NT2/D1 (cell line): ENCODE data around the gene TMEM184C.

Experiments used
- DNase-seq: peaks from one replicate; pipeline ENCODE4 v3.0.0-alpha.2; 2011; ENCODE audit warnings: low read depth, low spot score
- H3K27me3 ChIP-seq: 2 replicates; pipeline ENCODE4 v1.6.0; 2011; ENCODE audit warnings: mild to moderate bottlenecking; ENCODE audit not compliant: insufficient read length, insufficient read depth
- H3K36me3 ChIP-seq: 2 replicates; pipeline ENCODE4 v1.6.1; 2011; ENCODE audit warnings: mild to moderate bottlenecking, low read length, mixed read lengths; ENCODE audit not compliant: insufficient read depth, insufficient read length
- H3K4me1 ChIP-seq: 2 replicates; pipeline ENCODE4 v1.5.1; 2011; ENCODE audit not compliant: insufficient read depth, insufficient read length
- H3K4me3 ChIP-seq: 2 replicates; pipeline ENCODE4 v1.5.1; 2011; ENCODE audit warnings: low read depth; ENCODE audit not compliant: insufficient read length
- H3K9ac ChIP-seq: 2 replicates; pipeline ENCODE4 v1.6.0; 2011; ENCODE audit warnings: low read depth; ENCODE audit not compliant: insufficient read length
- H3K9me3 ChIP-seq: 2 replicates; pipeline ENCODE4 v1.5.1; 2011; ENCODE audit warnings: mild to moderate bottlenecking, low read length; ENCODE audit not compliant: insufficient read depth
- SUZ12 ChIP-seq: IDR thresholded peaks from 2 replicates; pipeline ENCODE4 v1.6.1; 2011; ENCODE audit not compliant: insufficient read length, insufficient read depth; ENCODE audit errors: extremely low read depth
- YY1 ChIP-seq: IDR thresholded peaks from 2 replicates; pipeline ENCODE4 v1.6.1; 2011; ENCODE audit not compliant: insufficient read length, insufficient read depth
- ZNF274 ChIP-seq: IDR thresholded peaks from 2 replicates; pipeline ENCODE4 v1.6.1; 2011; ENCODE audit warnings: mild to moderate bottlenecking, low read depth, low read length

TMEM184C gene

GRCh38 chr4:147635348-147635747 is 18.2 kb downstream of the TMEM184C start:
- Histone ChIP-seq H3K36me3 (peaks cover 49% of the 10 kb centered on the region), H3K4me1 (no peaks in the 10 kb centered on the region), H3K27me3 (no peaks in the 10 kb centered on the region), H3K9me3 (no peaks in the 10 kb centered on the region), H3K9ac (no peak overlapping the region), H3K4me3 (no peak overlapping the region)
- TF ChIP-seq ZNF274, result no peak
- no peak for TF ChIP-seq SUZ12
- no peak for TF ChIP-seq YY1
- no peak for DNase-seq

DNA sequence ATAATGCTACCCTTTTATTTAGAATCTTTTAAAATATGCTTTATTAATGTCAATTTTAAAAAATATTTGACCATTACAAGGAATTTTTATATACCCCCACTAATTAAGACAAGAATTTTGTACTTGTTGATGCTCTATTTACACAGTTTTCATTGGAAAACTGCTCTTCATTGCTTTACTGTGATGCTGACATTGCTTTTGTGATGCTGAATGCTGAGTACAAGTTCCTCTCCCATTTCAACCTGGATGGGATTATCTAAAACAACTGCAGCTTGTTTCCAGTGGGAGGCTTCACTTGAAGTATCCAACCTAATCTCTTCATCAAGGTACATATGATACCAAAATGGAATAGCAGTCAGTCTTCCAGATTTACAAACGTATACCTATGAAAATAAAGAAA is 21.2 kb downstream of the TMEM184C start:
- H3K4me1 ChIP-seq, result no peaks in the 10 kb centered on the region
- no peaks in the 10 kb centered on the region for H3K27me3 ChIP-seq
- no peaks in the 10 kb centered on the region for H3K9me3 ChIP-seq
- TF ChIP-seq YY1 (no peak), SUZ12 (no peak)
- no peak overlapping the region for H3K9ac ChIP-seq
- peaks cover 42% of the 10 kb centered on the region for H3K36me3 ChIP-seq
- H3K4me3 ChIP-seq, result no peak overlapping the region
- DNase-seq, result no peak

DNA sequence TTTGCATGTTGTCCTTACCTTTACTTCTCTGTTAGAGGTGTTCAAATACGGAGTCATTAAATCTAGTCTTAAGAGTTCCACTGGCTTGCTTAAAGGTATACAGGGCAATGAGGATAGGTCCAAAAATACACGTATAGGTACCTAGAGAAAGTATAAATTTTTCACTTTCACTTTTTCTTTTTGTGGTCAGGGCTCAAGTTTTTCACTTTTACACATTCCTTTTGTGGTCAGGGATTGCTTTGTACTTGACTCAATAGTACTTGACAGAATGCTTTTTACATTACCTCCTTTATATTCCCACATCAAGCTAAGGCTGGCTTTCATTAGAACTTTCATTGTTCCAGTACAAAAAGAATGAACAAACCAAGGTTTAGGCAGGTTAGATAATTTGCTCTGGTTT is 21.7 kb downstream of the TMEM184C start:
- no peak for DNase-seq

GRCh38 chr4:147639388-147639787 is 22.2 kb downstream of the TMEM184C start:
- Histone ChIP-seq H3K36me3 (peaks cover 34% of the 10 kb centered on the region), H3K9ac (no peak overlapping the region), H3K27me3 (no peaks in the 10 kb centered on the region), H3K4me3 (no peak overlapping the region), H3K9me3 (no peaks in the 10 kb centered on the region), H3K4me1 (no peaks in the 10 kb centered on the region)
- TF ChIP-seq YY1, result no peak
- TF ChIP-seq ZNF274, result no peak
- no peak for TF ChIP-seq SUZ12
- DNase-seq, result no peak

More for the DNA sequence above, 21.7 kb downstream of the TMEM184C start:
- Histone ChIP-seq H3K36me3 (peaks cover 39% of the 10 kb centered on the region), H3K4me1 (no peaks in the 10 kb centered on the region), H3K9me3 (no peaks in the 10 kb centered on the region), H3K9ac (no peak overlapping the region), H3K4me3 (no peak overlapping the region), H3K27me3 (no peaks in the 10 kb centered on the region)
- TF ChIP-seq YY1, result no peak
- no peak for TF ChIP-seq SUZ12
- no peak for TF ChIP-seq ZNF274

GRCh38 chr4:147640331-147640730 is 23.1 kb downstream of the TMEM184C start:
- Histone ChIP-seq H3K9me3 (no peaks in the 10 kb centered on the region), H3K36me3 (peaks cover 27% of the 10 kb centered on the region), H3K27me3 (no peaks in the 10 kb centered on the region), H3K9ac (no peak overlapping the region), H3K4me3 (no peak overlapping the region), H3K4me1 (no peaks in the 10 kb centered on the region)
- DNase-seq, result no peak
- TF ChIP-seq SUZ12, result no peak
- TF ChIP-seq ZNF274, result no peak
- no peak for TF ChIP-seq YY1

GRCh38 chr4:147643616-147644015 is 26.4 kb downstream of the TMEM184C start:
- Histone ChIP-seq H3K4me3 (no peak overlapping the region), H3K27me3 (no peaks in the 10 kb centered on the region), H3K9me3 (0 out of 2 replicates have a peak, but pooled peaks cover 7% of the 10 kb centered on the region), H3K9ac (no peak overlapping the region), H3K4me1 (no peaks in the 10 kb centered on the region), H3K36me3 (peaks cover 10% of the 10 kb centered on the region)
- TF ChIP-seq SUZ12, result no peak
- TF ChIP-seq YY1, result no peak
- TF ChIP-seq ZNF274, result no peak
- DNase-seq, result no peak

DNA sequence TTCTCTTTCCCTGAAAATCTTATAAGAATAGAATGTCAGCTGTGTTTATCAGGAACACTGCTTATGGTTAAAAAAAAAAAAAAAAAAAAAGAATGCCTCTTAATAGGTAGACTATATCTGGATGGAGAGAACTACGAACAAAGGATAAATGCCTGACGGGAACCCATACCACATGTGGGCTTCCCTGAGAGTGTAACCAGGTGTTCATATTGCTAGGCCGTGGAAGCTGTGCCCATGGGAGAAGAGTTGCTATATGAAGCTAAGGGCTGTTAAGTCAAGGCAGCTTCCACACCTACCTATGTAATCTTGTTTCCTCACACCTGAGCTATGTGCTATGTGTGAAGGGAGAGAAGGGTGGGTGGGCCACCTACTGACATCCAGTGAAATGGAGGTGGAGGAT is 27.3 kb downstream of the TMEM184C start:
- TF ChIP-seq YY1, result no peak
- no peak for TF ChIP-seq SUZ12
- TF ChIP-seq ZNF274, result no peak
- Histone ChIP-seq H3K4me1 (no peaks in the 10 kb centered on the region), H3K27me3 (no peaks in the 10 kb centered on the region), H3K9ac (no peak overlapping the region), H3K36me3 (peaks cover 10% of the 10 kb centered on the region), H3K9me3 (0 out of 2 replicates have a peak, but pooled peaks cover 7% of the 10 kb centered on the region), H3K4me3 (no peak overlapping the region)
- no peak for DNase-seq
